ENCODE measurements around the gene DDX54.

- TF ChIP-seq CTCF (IDR thresholded peaks at IDR 0.05) (no peak), POLR2A (IDR thresholded peaks at IDR 0.05) (no peak)
Measured at GRCh38 chr12:113198296-113198695, 13.0 kb upstream of the DDX54 start.

All from body of pancreas (tissue), 4 donors.